Esophagus muscularis mucosa (tissue), 4 donors: ENCODE results near the gene CFAP221.

Experiments used
- EP300 ChIP-seq: sonication (generic); formaldehyde crosslinking; IDR thresholded peaks from one replicate; pipeline ENCODE4 v1.6.1; 2017; ENCODE audit warnings: antibody characterized with exemption
- POLR2AphosphoS5 ChIP-seq, 2 donors: sonication (generic); formaldehyde crosslinking; IDR thresholded peaks; one replicate each; pipeline ENCODE4 v1.6.1; 2017; ENCODE audit warnings: antibody characterized with exemption in 2 of 2
- TF ChIP-seq, protein P1 (sequence below), 3 experiments: fragments of 200-600 bp in 2 of 3; fragments of 450-650 bp in 1 of 3; sonication (generic) in 2 of 3; IDR thresholded peaks; one replicate each; pipeline ENCODE4 v1.5.1; 2017 to 2019; ENCODE audit warnings: antibody characterized with exemption in 3 of 3, mild to moderate bottlenecking in 2 of 3, moderate library complexity in 1 of 3

DNA sequence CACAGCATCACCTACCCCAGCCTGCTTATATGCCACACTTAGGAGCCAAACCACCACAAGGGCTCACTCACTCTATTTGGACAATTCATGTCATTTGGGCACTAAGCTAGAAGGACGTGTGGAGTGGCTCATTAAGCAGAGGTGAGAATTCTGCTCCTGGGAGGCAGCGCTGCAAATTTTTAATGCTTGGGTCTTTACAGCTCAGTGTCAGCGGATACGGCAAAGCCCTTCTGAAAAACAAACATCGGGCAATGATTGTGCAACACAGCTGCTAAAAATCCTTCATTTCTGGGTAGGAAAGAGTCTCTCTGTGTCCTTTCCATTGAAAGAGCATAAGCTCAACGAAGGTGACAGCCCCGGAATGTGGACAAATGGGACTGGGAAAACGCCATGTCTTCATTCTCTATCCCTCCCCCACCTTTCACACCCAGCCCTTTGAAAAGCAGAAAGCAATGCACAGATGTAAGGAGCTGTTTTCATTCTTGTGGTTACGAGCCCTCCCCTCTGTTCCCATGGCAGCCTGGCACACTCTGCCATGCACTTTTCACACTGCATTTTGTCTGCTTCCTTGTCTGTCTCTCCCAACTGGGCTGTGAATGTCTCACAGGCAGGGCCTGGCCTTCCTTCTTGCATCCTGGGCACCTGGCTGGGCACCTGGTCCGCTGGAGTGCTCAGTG is 150.7 kb downstream of the CFAP221 start:
- TF ChIP-seq, protein P1, sequence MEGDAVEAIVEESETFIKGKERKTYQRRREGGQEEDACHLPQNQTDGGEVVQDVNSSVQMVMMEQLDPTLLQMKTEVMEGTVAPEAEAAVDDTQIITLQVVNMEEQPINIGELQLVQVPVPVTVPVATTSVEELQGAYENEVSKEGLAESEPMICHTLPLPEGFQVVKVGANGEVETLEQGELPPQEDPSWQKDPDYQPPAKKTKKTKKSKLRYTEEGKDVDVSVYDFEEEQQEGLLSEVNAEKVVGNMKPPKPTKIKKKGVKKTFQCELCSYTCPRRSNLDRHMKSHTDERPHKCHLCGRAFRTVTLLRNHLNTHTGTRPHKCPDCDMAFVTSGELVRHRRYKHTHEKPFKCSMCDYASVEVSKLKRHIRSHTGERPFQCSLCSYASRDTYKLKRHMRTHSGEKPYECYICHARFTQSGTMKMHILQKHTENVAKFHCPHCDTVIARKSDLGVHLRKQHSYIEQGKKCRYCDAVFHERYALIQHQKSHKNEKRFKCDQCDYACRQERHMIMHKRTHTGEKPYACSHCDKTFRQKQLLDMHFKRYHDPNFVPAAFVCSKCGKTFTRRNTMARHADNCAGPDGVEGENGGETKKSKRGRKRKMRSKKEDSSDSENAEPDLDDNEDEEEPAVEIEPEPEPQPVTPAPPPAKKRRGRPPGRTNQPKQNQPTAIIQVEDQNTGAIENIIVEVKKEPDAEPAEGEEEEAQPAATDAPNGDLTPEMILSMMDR (IDR thresholded peaks at IDR 0.05), result no peak
- TF ChIP-seq EP300 (no peak), POLR2AphosphoS5 (IDR thresholded peaks at IDR 0.05) (no peak)
